SK-N-SH treated with all-trans-retinoic acid at 6 μM for 48 hours (cell line): Measurements from ENCODE around the gene ELOVL3.

Experiments
- ATAC-seq: fragments of 200-7000 bp; cut with Tn5 transposase; 3 replicates; pipeline ENCODE4 v1.9.1; 2020; ENCODE audit warnings: mild to moderate bottlenecking, moderate library complexity
- ARNTL ChIP-seq: fragments of 450-650 bp; formaldehyde crosslinking; IDR thresholded peaks from 2 replicates; pipeline ENCODE4 v1.5.0; 2020; ENCODE audit warnings: low read depth, mild to moderate bottlenecking, moderate library complexity, borderline replicate concordance
- BACH2 ChIP-seq: fragments of 250-450 bp; sonication (Bioruptor Pico); IDR thresholded peaks from 2 replicates; pipeline ENCODE4 v1.9.0; 2021; ENCODE audit warnings: mild to moderate bottlenecking, borderline replicate concordance
- CSDC2 ChIP-seq: fragments of 250-450 bp; sonication (Bioruptor Pico); IDR thresholded peaks from 2 replicates; pipeline ENCODE4 v1.5.0; 2020; ENCODE audit warnings: mild to moderate bottlenecking, moderate library complexity
- ESRRG ChIP-seq: fragments of 250-450 bp; sonication (Bioruptor Pico); IDR thresholded peaks from 2 replicates; pipeline ENCODE4 v1.6.1; 2021; ENCODE audit warnings: mild to moderate bottlenecking
- ISL1 ChIP-seq: fragments of 250-450 bp; sonication (Bioruptor Pico); IDR thresholded peaks from 2 replicates; pipeline ENCODE4 v2.1.2; 2022; ENCODE audit warnings: mild to moderate bottlenecking, moderate library complexity
- OSR1 ChIP-seq: fragments of 250-450 bp; sonication (Bioruptor Pico); IDR thresholded peaks from 2 replicates; pipeline ENCODE4 v1.8.0; 2022; ENCODE audit warnings: moderate library complexity, mild to moderate bottlenecking, inconsistent platforms
- PPARA ChIP-seq: fragments of 250-450 bp; sonication (Bioruptor Pico); IDR thresholded peaks from 2 replicates; pipeline ENCODE4 v1.5.0; 2020; ENCODE audit warnings: mild to moderate bottlenecking, borderline replicate concordance
- RARB ChIP-seq: fragments of 250-450 bp; sonication (Bioruptor Pico); IDR thresholded peaks from 2 replicates; pipeline ENCODE4 v1.8.0; 2021; ENCODE audit warnings: mild to moderate bottlenecking, moderate library complexity
- TCF4 ChIP-seq: fragments of 250-450 bp; sonication (Bioruptor Pico); IDR thresholded peaks from 2 replicates; pipeline ENCODE4 v1.8.0; 2021; ENCODE audit warnings: mild to moderate bottlenecking, moderate library complexity, borderline replicate concordance
- TOX ChIP-seq: fragments of 250-450 bp; sonication (Bioruptor Pico); IDR thresholded peaks from 2 replicates; pipeline ENCODE4 v1.8.0; 2021; ENCODE audit warnings: mild to moderate bottlenecking, moderate library complexity, borderline replicate concordance
- ZFP3 ChIP-seq: fragments of 250-450 bp; sonication (Bioruptor Pico); IDR thresholded peaks from 2 replicates; pipeline ENCODE4 v1.5.0; 2020; ENCODE audit warnings: mild to moderate bottlenecking, moderate library complexity
- ZFP30 ChIP-seq: fragments of 450-650 bp; formaldehyde crosslinking; IDR thresholded peaks from 2 replicates; pipeline ENCODE4 v1.5.0; 2022; ENCODE audit warnings: mild to moderate bottlenecking, moderate library complexity
- ZNF565 ChIP-seq: fragments of 450-650 bp; formaldehyde crosslinking; conservative IDR thresholded peaks from 2 replicates; pipeline ENCODE4 v1.5.0; 2020; ENCODE audit warnings: low read depth, mild to moderate bottlenecking, moderate library complexity
- ZNF70 ChIP-seq: fragments of 450-650 bp; formaldehyde crosslinking; IDR thresholded peaks from 2 replicates; pipeline ENCODE4 v1.5.0; 2020; ENCODE audit warnings: mild to moderate bottlenecking, moderate library complexity
- ZNF8 ChIP-seq: fragments of 450-650 bp; formaldehyde crosslinking; IDR thresholded peaks from 2 replicates; pipeline ENCODE4 v1.5.0; 2020; ENCODE audit warnings: mild to moderate bottlenecking, moderate library complexity
- TF ChIP-seq, protein P1 (sequence below): fragments of 250-450 bp; sonication (Bioruptor Pico); IDR thresholded peaks from 2 replicates; pipeline ENCODE4 v1.5.1; 2020; ENCODE audit warnings: low read depth, mild to moderate bottlenecking, moderate library complexity
- TF ChIP-seq, protein P2 (sequence below): fragments of 250-450 bp; sonication (Bioruptor Pico); IDR thresholded peaks from 2 replicates; pipeline ENCODE4 v1.8.0; 2020; ENCODE audit warnings: mild to moderate bottlenecking, moderate library complexity, borderline replicate concordance
- TF ChIP-seq, protein P3 (sequence below): fragments of 250-450 bp; sonication (Bioruptor Pico); IDR thresholded peaks from 2 replicates; pipeline ENCODE4 v1.8.0; 2021; ENCODE audit warnings: low read depth, mild to moderate bottlenecking, moderate library complexity, borderline replicate concordance
- TF ChIP-seq, protein P4 (sequence below): fragments of 250-450 bp; sonication (Bioruptor Pico); IDR thresholded peaks from 2 replicates; pipeline ENCODE4 v1.5.0; 2020; ENCODE audit warnings: mild to moderate bottlenecking, moderate library complexity
- TF ChIP-seq, protein P5 (sequence below): fragments of 250-450 bp; sonication (Bioruptor Pico); IDR thresholded peaks from 2 replicates; pipeline ENCODE4 v1.5.1; 2021; ENCODE audit warnings: mild to moderate bottlenecking, moderate library complexity

The ELOVL3 gene

DNA sequence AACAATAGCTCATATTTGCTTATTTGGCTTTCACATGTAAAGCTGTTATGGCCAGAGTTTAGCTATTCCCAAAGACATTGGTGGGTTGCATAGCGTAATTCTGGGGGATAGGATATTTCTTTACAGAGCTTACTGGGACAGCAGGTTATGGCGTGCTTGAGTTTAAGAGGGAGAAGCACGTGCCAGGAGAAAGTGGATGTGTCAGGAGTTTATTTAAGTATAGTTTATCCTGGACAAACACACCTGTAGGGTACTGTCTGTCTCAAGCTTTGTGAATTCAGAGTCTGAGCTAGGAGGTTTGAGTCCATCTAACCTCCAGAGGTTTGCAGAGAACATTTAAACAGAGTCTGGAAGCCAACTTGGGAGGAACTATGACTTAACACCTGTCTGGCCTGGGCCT, 40.6 kb downstream of the ELOVL3 start:
- TF ChIP-seq ARNTL (CRISPR knock-in tag) (no peak), ZFP3 (CRISPR knock-in tag) (no peak)
- ATAC-seq = no peak

DNA sequence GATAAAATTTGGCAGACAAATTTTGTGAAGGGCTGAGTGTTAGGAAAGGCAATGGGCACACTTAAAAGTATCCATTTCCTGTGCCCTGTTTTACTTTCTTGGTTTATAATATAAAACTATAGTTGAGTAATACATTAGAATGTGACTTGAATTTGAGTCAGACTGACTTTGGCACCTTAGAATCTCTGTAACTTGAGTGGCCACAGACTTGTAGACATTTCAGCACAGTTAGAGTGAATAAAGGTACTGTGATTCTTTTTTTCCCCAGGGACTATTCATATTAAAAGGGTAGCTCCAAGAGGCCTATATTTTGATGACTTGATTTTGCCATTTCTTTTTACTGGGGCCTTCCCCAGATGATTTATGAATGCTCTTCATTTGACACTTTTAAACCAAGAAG, 41.6 kb downstream of the ELOVL3 start:
- no peak for TF ChIP-seq ISL1 (CRISPR knock-in tag)
- TF ChIP-seq OSR1 (CRISPR knock-in tag) = no peak
- TF ChIP-seq, protein P1, sequence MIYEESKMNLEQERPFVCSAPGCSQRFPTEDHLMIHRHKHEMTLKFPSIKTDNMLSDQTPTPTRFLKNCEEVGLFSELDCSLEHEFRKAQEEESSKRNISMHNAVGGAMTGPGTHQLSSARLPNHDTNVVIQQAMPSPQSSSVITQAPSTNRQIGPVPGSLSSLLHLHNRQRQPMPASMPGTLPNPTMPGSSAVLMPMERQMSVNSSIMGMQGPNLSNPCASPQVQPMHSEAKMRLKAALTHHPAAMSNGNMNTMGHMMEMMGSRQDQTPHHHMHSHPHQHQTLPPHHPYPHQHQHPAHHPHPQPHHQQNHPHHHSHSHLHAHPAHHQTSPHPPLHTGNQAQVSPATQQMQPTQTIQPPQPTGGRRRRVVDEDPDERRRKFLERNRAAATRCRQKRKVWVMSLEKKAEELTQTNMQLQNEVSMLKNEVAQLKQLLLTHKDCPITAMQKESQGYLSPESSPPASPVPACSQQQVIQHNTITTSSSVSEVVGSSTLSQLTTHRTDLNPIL = no peak
- TF ChIP-seq ZNF565 = no peak
- peak; percentile 80 for ATAC-seq

DNA sequence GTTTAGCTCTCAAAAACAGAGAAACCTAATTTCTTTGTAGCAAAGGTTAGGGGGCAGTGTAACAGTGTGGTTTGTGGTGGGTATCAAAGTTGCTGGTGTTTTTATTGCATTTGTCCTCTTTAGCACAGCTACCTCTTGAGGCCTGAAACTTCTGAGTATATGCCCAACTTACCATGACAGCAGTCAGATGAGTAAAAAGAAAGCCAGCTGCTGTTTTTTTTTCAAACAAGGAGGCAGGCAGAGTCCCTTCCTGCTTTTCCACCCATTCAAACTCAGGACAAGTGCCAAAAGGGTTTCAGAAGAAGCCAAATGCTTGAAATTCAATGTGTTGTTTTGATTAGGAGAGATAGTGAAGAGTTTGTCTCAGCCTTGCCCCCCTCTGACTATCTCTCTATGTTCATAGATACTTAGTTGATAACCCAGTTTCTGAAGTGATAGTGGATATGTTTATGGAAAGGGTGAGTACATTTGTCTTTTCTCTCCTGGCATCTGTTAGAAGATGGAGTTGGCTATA, 42.3 kb downstream of the ELOVL3 start:
- peak; percentile 62 for ATAC-seq
- no peak for TF ChIP-seq BACH2 (CRISPR knock-in tag)
- no peak for TF ChIP-seq OSR1 (CRISPR knock-in tag)
- no peak for TF ChIP-seq PPARA
- TF ChIP-seq, protein P1 = no peak
- TF ChIP-seq ZNF8 (CRISPR knock-in tag) = no peak
- TF ChIP-seq TCF4 (CRISPR knock-in tag) = no peak
- TF ChIP-seq, protein P2, sequence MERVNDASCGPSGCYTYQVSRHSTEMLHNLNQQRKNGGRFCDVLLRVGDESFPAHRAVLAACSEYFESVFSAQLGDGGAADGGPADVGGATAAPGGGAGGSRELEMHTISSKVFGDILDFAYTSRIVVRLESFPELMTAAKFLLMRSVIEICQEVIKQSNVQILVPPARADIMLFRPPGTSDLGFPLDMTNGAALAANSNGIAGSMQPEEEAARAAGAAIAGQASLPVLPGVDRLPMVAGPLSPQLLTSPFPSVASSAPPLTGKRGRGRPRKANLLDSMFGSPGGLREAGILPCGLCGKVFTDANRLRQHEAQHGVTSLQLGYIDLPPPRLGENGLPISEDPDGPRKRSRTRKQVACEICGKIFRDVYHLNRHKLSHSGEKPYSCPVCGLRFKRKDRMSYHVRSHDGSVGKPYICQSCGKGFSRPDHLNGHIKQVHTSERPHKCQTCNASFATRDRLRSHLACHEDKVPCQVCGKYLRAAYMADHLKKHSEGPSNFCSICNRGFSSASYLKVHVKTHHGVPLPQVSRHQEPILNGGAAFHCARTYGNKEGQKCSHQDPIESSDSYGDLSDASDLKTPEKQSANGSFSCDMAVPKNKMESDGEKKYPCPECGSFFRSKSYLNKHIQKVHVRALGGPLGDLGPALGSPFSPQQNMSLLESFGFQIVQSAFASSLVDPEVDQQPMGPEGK = no peak
- no peak for TF ChIP-seq TOX (CRISPR knock-in tag)
- TF ChIP-seq, protein P3, sequence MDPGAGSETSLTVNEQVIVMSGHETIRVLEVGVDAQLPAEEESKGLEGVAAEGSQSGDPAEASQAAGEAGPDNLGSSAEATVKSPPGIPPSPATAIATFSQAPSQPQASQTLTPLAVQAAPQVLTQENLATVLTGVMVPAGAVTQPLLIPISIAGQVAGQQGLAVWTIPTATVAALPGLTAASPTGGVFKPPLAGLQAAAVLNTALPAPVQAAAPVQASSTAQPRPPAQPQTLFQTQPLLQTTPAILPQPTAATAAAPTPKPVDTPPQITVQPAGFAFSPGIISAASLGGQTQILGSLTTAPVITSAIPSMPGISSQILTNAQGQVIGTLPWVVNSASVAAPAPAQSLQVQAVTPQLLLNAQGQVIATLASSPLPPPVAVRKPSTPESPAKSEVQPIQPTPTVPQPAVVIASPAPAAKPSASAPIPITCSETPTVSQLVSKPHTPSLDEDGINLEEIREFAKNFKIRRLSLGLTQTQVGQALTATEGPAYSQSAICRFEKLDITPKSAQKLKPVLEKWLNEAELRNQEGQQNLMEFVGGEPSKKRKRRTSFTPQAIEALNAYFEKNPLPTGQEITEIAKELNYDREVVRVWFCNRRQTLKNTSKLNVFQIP (CRISPR knock-in tag) = no peak
- TF ChIP-seq CSDC2 (CRISPR knock-in tag) = no peak
- TF ChIP-seq ZNF70 (CRISPR knock-in tag) = no peak
- TF ChIP-seq, protein P4, sequence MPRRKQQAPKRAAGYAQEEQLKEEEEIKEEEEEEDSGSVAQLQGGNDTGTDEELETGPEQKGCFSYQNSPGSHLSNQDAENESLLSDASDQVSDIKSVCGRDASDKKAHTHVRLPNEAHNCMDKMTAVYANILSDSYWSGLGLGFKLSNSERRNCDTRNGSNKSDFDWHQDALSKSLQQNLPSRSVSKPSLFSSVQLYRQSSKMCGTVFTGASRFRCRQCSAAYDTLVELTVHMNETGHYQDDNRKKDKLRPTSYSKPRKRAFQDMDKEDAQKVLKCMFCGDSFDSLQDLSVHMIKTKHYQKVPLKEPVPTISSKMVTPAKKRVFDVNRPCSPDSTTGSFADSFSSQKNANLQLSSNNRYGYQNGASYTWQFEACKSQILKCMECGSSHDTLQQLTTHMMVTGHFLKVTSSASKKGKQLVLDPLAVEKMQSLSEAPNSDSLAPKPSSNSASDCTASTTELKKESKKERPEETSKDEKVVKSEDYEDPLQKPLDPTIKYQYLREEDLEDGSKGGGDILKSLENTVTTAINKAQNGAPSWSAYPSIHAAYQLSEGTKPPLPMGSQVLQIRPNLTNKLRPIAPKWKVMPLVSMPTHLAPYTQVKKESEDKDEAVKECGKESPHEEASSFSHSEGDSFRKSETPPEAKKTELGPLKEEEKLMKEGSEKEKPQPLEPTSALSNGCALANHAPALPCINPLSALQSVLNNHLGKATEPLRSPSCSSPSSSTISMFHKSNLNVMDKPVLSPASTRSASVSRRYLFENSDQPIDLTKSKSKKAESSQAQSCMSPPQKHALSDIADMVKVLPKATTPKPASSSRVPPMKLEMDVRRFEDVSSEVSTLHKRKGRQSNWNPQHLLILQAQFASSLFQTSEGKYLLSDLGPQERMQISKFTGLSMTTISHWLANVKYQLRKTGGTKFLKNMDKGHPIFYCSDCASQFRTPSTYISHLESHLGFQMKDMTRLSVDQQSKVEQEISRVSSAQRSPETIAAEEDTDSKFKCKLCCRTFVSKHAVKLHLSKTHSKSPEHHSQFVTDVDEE (CRISPR knock-in tag) = no peak
- TF ChIP-seq, protein P5, sequence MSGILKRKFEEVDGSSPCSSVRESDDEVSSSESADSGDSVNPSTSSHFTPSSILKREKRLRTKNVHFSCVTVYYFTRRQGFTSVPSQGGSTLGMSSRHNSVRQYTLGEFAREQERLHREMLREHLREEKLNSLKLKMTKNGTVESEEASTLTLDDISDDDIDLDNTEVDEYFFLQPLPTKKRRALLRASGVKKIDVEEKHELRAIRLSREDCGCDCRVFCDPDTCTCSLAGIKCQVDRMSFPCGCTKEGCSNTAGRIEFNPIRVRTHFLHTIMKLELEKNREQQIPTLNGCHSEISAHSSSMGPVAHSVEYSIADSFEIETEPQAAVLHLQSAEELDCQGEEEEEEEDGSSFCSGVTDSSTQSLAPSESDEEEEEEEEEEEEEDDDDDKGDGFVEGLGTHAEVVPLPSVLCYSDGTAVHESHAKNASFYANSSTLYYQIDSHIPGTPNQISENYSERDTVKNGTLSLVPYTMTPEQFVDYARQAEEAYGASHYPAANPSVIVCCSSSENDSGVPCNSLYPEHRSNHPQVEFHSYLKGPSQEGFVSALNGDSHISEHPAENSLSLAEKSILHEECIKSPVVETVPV (CRISPR knock-in tag) = no peak
- no peak for TF ChIP-seq ESRRG
- TF ChIP-seq RARB (CRISPR knock-in tag) = no peak
- TF ChIP-seq ZFP30 (CRISPR knock-in tag) = no peak
- TF ChIP-seq ZNF565 = no peak
